K562 (cell line): ENCODE measurements around the gene POLD3. TPM values are rescaled to one million over a fixed set of nuclear protein-coding genes. Genes with fewer than 3 reads are reported as not detected.

Source experiments
- ATAC-seq: fragments of 200-7000 bp; cut with Tn5 transposase; 3 replicates; pipeline ENCODE4 v1.9.1; 2020; ENCODE audit warnings: moderate library complexity
- BruUV-seq: library from RNA; stranded (reverse); fragments of 400-500 nt; replicated peaks from 2 replicates; lab custom pipeline; 2021; lab: Mats Ljungman, UMichigan
- CTCF ChIA-PET: fragments of 300-600 bp; formaldehyde crosslinking; extraction: SDS; loops from one replicate; lab custom pipeline; 2021; ENCODE audit warnings: low intra/inter-chr PET ratio; lab: Yijun Ruan, JAX
- POLR2A ChIA-PET: fragments of 300-600, 350-650 bp; sonication (Branson Sonifier 250); formaldehyde crosslinking; extraction: SDS; loops from one replicate; lab custom pipeline; 2021; ENCODE audit warnings: antibody characterized with exemption, inconsistent platforms; lab: Yijun Ruan, JAX
- DNase-seq, 4 experiments: peaks; one replicate each; pipeline versions ENCODE4 v3.0.0 to v3.0.0-alpha.2; 2011 to 2018; ENCODE audit warnings: low spot score in 3 of 4, mixed read lengths in 3 of 4; ENCODE audit errors: extremely low read depth in 1 of 4
- FAIRE-seq: peaks from 2 replicates; lab custom pipeline; 2011; peaks lifted over from hg19 to GRCh38; lab: Jason Lieb, UNC
- H2AFZ ChIP-seq: 2 replicates; pipeline ENCODE4 v1.6.0; 2011; ENCODE audit warnings: low read depth, low read length, control low read depth, inconsistent platforms
- H3K27ac ChIP-seq: fragments of 200-600 bp; 3 replicates; pipeline ENCODE4 v1.8.0; 2011; ENCODE audit warnings: low read depth, mild to moderate bottlenecking, control low read depth, inconsistent platforms, low read length, moderate library complexity, mixed read lengths; ENCODE audit errors: extremely low read depth
- H3K27me3 ChIP-seq, 2 experiments: fragments of 300-600 bp in 1 of 2; 2 replicates in 1 of 2; 3 replicates in 1 of 2; pipeline versions ENCODE4 v1.6.0 to v1.8.0; 2011; ENCODE audit warnings: inconsistent platforms in 2 of 2, low read length in 2 of 2, mild to moderate bottlenecking in 1 of 2, mixed read lengths in 1 of 2, moderate library complexity in 1 of 2; ENCODE audit not compliant: control insufficient read depth in 2 of 2, insufficient read depth in 2 of 2
- H3K36me3 ChIP-seq: fragments of 300-600 bp; 3 replicates; pipeline ENCODE4 v1.8.0; 2011; ENCODE audit warnings: mild to moderate bottlenecking, low read length, inconsistent platforms; ENCODE audit not compliant: control insufficient read depth, insufficient read depth
- H3K4me1 ChIP-seq, 2 experiments: fragments of 200-600 bp in 1 of 2; replicated peaks in 1 of 2; 2 replicates in 1 of 2; 3 replicates in 1 of 2; pipeline versions ENCODE4 v1.5.1 to v1.8.0; 2011; ENCODE audit warnings: inconsistent platforms in 2 of 2, low read length in 2 of 2, mild to moderate bottlenecking in 1 of 2, mixed read lengths in 1 of 2, moderate library complexity in 1 of 2; ENCODE audit not compliant: control insufficient read depth in 2 of 2, insufficient read depth in 2 of 2
- H3K4me2 ChIP-seq: 2 replicates; pipeline ENCODE4 v1.6.1; 2011; ENCODE audit warnings: low read length, control low read depth, inconsistent platforms, mixed read lengths; ENCODE audit not compliant: insufficient read depth
- H3K4me3 ChIP-seq: fragments of 200-600 bp; sonication (generic), shearing (Covaris generic); 2 replicates; pipeline ENCODE4 v1.5.1; 2016; ENCODE audit warnings: control low read depth, inconsistent platforms
- H3K79me2 ChIP-seq: fragments of 200-600 bp; 3 replicates; pipeline ENCODE4 v1.8.0; 2011; ENCODE audit warnings: low read length, inconsistent platforms; ENCODE audit not compliant: control insufficient read depth, insufficient read depth
- H3K9ac ChIP-seq, 2 experiments: 2 replicates each; pipeline versions ENCODE4 v1.6.0 to v1.6.1; 2011; ENCODE audit warnings: low read depth in 2 of 2, low read length in 2 of 2, control low read depth in 1 of 2, inconsistent platforms in 1 of 2, mild to moderate bottlenecking in 1 of 2, mixed read lengths in 1 of 2; ENCODE audit not compliant: insufficient read depth in 1 of 2
- H3K9me1 ChIP-seq: one replicate; pipeline ENCODE4 v1.6.0; 2011; ENCODE audit warnings: inconsistent platforms, mild to moderate bottlenecking, low read length, moderate library complexity; ENCODE audit not compliant: control insufficient read depth, insufficient read depth
- H3K9me3 ChIP-seq: replicated peaks from 2 replicates; pipeline ENCODE4 v1.5.1; 2011; ENCODE audit warnings: low read depth, low read length, inconsistent platforms; ENCODE audit not compliant: control insufficient read depth, insufficient read depth
- H4K20me1 ChIP-seq: replicated peaks from 2 replicates; pipeline ENCODE4 v1.6.1; 2011; ENCODE audit warnings: low read length, inconsistent platforms, mixed read lengths; ENCODE audit not compliant: control insufficient read depth, insufficient read depth
- ATF3 ChIP-seq, 2 experiments: fragments of 450-650 bp in 1 of 2; sonication (generic) in 1 of 2; formaldehyde crosslinking in 1 of 2; IDR thresholded peaks in 1 of 2; conservative IDR thresholded peaks in 1 of 2; 2 replicates each; pipeline versions ENCODE4 v1.6.1 to v1.8.1; 2016 to 2023; ENCODE audit warnings: mild to moderate bottlenecking in 2 of 2, moderate library complexity in 2 of 2, inconsistent platforms in 1 of 2, missing genetic modification reagents in 1 of 2
- CEBPG ChIP-seq, 3 experiments: fragments of 200-800 bp in 1 of 3; sonication (Bioruptor generic) in 1 of 3; sonication (generic) in 1 of 3; formaldehyde crosslinking in 1 of 3; IDR thresholded peaks in 2 of 3; conservative IDR thresholded peaks in 1 of 3; 2 replicates each; pipeline versions ENCODE4 v1.6.1 to v1.8.0; 2016 to 2022; ENCODE audit warnings: missing compliant biosample characterization in 2 of 3, missing genetic modification characterization in 2 of 3, mild to moderate bottlenecking in 1 of 3, missing genetic modification reagents in 1 of 3
- CREM ChIP-seq: IDR thresholded peaks from 2 replicates; pipeline ENCODE4 v1.6.1; 2014; ENCODE audit warnings: antibody characterized with exemption, low read depth
- GTF3C2 ChIP-seq: IDR thresholded peaks from 3 replicates; pipeline ENCODE4 v1.6.1; 2011; ENCODE audit warnings: borderline replicate concordance, mild to moderate bottlenecking, moderate library complexity; ENCODE audit not compliant: insufficient read length; ENCODE audit errors: extremely low read depth
- L3MBTL2 ChIP-seq: fragments of 450-650 bp; IDR thresholded peaks from 2 replicates; pipeline ENCODE4 v1.6.1; 2016; ENCODE audit warnings: mild to moderate bottlenecking, moderate library complexity
- MEIS2 ChIP-seq: fragments of 450-650 bp; IDR thresholded peaks from 2 replicates; pipeline ENCODE4 v1.6.1; 2014; ENCODE audit warnings: mild to moderate bottlenecking; ENCODE audit not compliant: partially characterized antibody
- NR2C2 ChIP-seq, 2 experiments: fragments of 200-800 bp in 1 of 2; sonication (Bioruptor generic) in 1 of 2; sonication (generic) in 1 of 2; formaldehyde crosslinking in 1 of 2; IDR thresholded peaks; 2 replicates each; pipeline versions ENCODE4 v1.6.1 to v1.8.0; 2016 to 2022; ENCODE audit warnings: mild to moderate bottlenecking in 1 of 2, missing compliant biosample characterization in 1 of 2, missing genetic modification characterization in 1 of 2, missing genetic modification reagents in 1 of 2
- USF2 ChIP-seq: sonication (generic); formaldehyde crosslinking; IDR thresholded peaks from 2 replicates; pipeline ENCODE4 v1.5.0; 2020; ENCODE audit warnings: missing genetic modification reagents
- ZFP30 ChIP-seq: fragments of 250-450 bp; sonication (Bioruptor Pico); IDR thresholded peaks from 2 replicates; pipeline ENCODE4 v1.8.0; 2022; ENCODE audit warnings: moderate library complexity, mild to moderate bottlenecking, inconsistent platforms, borderline replicate concordance
- ZNF174 ChIP-seq: fragments of 250-450 bp; sonication (Bioruptor Pico); IDR thresholded peaks from 2 replicates; pipeline ENCODE4 v1.4.0; 2020; ENCODE audit warnings: mild to moderate bottlenecking
- ZNF24 ChIP-seq: fragments of 450-650 bp; IDR thresholded peaks from 2 replicates; pipeline ENCODE4 v1.6.1; 2016
- ZNF274 ChIP-seq: IDR thresholded peaks from 2 replicates; pipeline ENCODE4 v1.6.1; 2011; ENCODE audit warnings: low read depth, mild to moderate bottlenecking, low read length, moderate library complexity, borderline replicate concordance
- ZNF717 ChIP-seq: fragments of 250-450 bp; sonication (Bioruptor Pico); IDR thresholded peaks from 2 replicates; pipeline ENCODE4 v1.5.0; 2021
- ZNF76 ChIP-seq: fragments of 250-450 bp; sonication (Bioruptor Pico); IDR thresholded peaks from 2 replicates; pipeline ENCODE4 v1.4.0; 2020; ENCODE audit warnings: mild to moderate bottlenecking, moderate library complexity, borderline replicate concordance
- ZSCAN32 ChIP-seq: fragments of 450-650 bp; formaldehyde crosslinking; IDR thresholded peaks from 2 replicates; pipeline ENCODE4 v1.4.0; 2020; ENCODE audit warnings: mild to moderate bottlenecking, moderate library complexity
- WGBS: fragments of 100-300 bp; shearing (Covaris generic); methylation state at CpG from one replicate; pipeline ENCODE4 v1.1.6; 2016; ENCODE audit warnings: low coverage, mixed read lengths; ENCODE audit not compliant: insufficient coverage; ENCODE audit errors: missing lambda C conversion rate; 5-methylcytosine and 5-hydroxymethylcytosine counted together
- in situ Hi-C: fragments of 300-500 bp; cut with MboI; formaldehyde crosslinking; loops from 4 replicates; pipeline ENCODE4 v1.15.0; 2018; ENCODE audit warnings: inconsistent platforms, mixed read lengths
- intact Hi-C: fragments of 100-400 bp; cut with micrococcal nuclease; formaldehyde crosslinking; loops from 2 replicates; pipeline ENCODE4 v1.14.2; 2022
- polyA plus RNA-seq, 8 experiments: library from polyadenylated mRNA; depleted of rRNA in 4 of 8; stranded (reverse) in 5 of 8; unstranded in 3 of 8; fragments of >200 nt; fragmentation: Nextera tagmentation in 2 of 8; fragmentation: Illumina TruSeq in 1 of 8; extraction: Ambion mirVana in 2 of 8; extraction: Trizol in 1 of 8; gene quantifications; 2 replicates each; pipeline versions ENCODE4 v1.2.1 to v1.2.3, GENCODE V29; 2011 to 2014; ENCODE audit warnings: inconsistent platforms in 1 of 8, missing spikeins in 1 of 8
- total RNA-seq, 7 experiments: library from RNA; depleted of rRNA in 6 of 7; stranded (reverse); fragments of >200 nt in 6 of 7; fragmentation: Illumina TruSeq in 2 of 7; extraction: Trizol in 2 of 7; gene quantifications; 2 replicates each; pipeline versions ENCODE4 v1.2.1 to v1.2.3, GENCODE V29; 2011 to 2021; ENCODE audit warnings: low replicate concordance in 1 of 7

Gene POLD3
- total and polyA plus RNA-seq, 9 of the 15 experiments (the other 6 are each of a cell fraction or from before 2014, with no cell fraction given): 10.6 to 40.1 (median 24.6) TPM

GRCh38 chr11:74680035-74680671 lies 87.8 kb downstream of the POLD3 start:
- BruUV-seq: no TSS peak
- no peak overlapping the region for H3K4me2 ChIP-seq
- H3K79me2 ChIP-seq: no peaks in the 10 kb centered on the region
- no peak for FAIRE-seq
- H3K27ac ChIP-seq: no peak overlapping the region
- H3K4me3 ChIP-seq: no peak overlapping the region
- no peaks in the 10 kb centered on the region for H3K36me3 ChIP-seq
- CTCF ChIA-PET: no interaction called here
- no peaks in the 10 kb centered on the region for H4K20me1 ChIP-seq
- H3K9me3 ChIP-seq: no peaks in the 10 kb centered on the region
- ATAC-seq: no peak
- in situ Hi-C loops: no loop called here
- no peaks in the 10 kb centered on the region for H3K9me1 ChIP-seq
- intact Hi-C loops: no loop called here
- WGBS: 55% methylated on average over 5 of the region's 9 CpGs
- POLR2A ChIA-PET: interaction anchor here (0.7 to 2.0 kb wide), 3 partner anchors 10 to 60 kb away, joined by 3 to 6 read pairs (median 4); no protein-coding TSS in a partner anchor
- H3K9ac ChIP-seq: no peak overlapping the region; a peak in 1 of 4 replicates
- H3K4me1 ChIP-seq: peaks cover 5 to 11% of the 10 kb centered on the region in 2 experiments; a peak in 4 of 5 replicates
- no peak for DNase-seq
- no peaks in the 10 kb centered on the region for H3K27me3 ChIP-seq
- no peak overlapping the region for H2AFZ ChIP-seq
- TF ChIP-seq ZNF76: no peak
- TF ChIP-seq MEIS2: peak; percentile 45
- TF ChIP-seq ZNF24: no peak
- TF ChIP-seq ZNF174 (CRISPR knock-in tag): no peak
- no peak for TF ChIP-seq USF2
- no peak for TF ChIP-seq ZSCAN32 (CRISPR knock-in tag)
- peak; percentile 63 for TF ChIP-seq CEBPG (CRISPR knock-in tag; IDR thresholded peaks at IDR 0.05)
- TF ChIP-seq CEBPG (tag; conservative IDR thresholded peaks at IDR 0.05 in 1 of 2, IDR thresholded peaks at IDR 0.05 in 1 of 2): peak in 1 of 2 experiments; percentile 62; a peak in 2 of 4 replicates
- TF ChIP-seq ZNF274: no peak
- TF ChIP-seq NR2C2 (CRISPR knock-in tag; IDR thresholded peaks at IDR 0.05): no peak
- TF ChIP-seq NR2C2 (tag; IDR thresholded peaks at IDR 0.05): no peak
- TF ChIP-seq ATF3 (IDR thresholded peaks at IDR 0.05): peak; percentile 43; the same call in 1 of the 2 replicates
- no peak for TF ChIP-seq ATF3 (CRISPR knock-in tag; conservative IDR thresholded peaks at IDR 0.05)
- no peak for TF ChIP-seq L3MBTL2
- TF ChIP-seq CREM: no peak
- TF ChIP-seq ZFP30 (CRISPR knock-in tag): no peak
- no peak for TF ChIP-seq ZNF717 (CRISPR knock-in tag)
- TF ChIP-seq GTF3C2: no peak
